WTC11 (cell line): Measurements from ENCODE around the gene MED12L. TPM values are rescaled to one million over a fixed set of nuclear protein-coding genes. Genes with fewer than 3 reads are reported as not detected.

ENCODE experiments used
- ATAC-seq: fragments of 200-7000 bp; cut with Tn5 transposase; 2 replicates; pipeline ENCODE4 v1.10.0; 2021; ENCODE audit warnings: mild to moderate bottlenecking, moderate library complexity
- CTCF ChIA-PET: fragments of 300-600 bp; sonication (Branson Sonifier 250); formaldehyde crosslinking; loops from one replicate; lab custom pipeline; 2021; ENCODE audit warnings: antibody characterized with exemption; lab: Charles Lee
- POLR2A ChIA-PET: fragments of 350-600 bp; sonication (Branson Sonifier 250); formaldehyde crosslinking; loops from one replicate; lab custom pipeline; 2021; ENCODE audit warnings: antibody characterized with exemption; lab: Charles Lee
- DNase-seq: peaks from one replicate; pipeline ENCODE4 v3.0.0; 2021; ENCODE audit warnings: low spot score
- H3K27ac Mint-ChIP-seq: 2 replicates; pipeline ENCODE4 v1.8.0; 2021; ENCODE audit warnings: mixed read lengths
- H3K27me3 Mint-ChIP-seq: 2 replicates; pipeline ENCODE4 v1.8.0; 2021; ENCODE audit warnings: low read depth, mild to moderate bottlenecking, moderate library complexity, mixed read lengths
- H3K36me3 Mint-ChIP-seq: 2 replicates; pipeline ENCODE4 v1.8.0; 2021; ENCODE audit warnings: mixed read lengths
- H3K4me1 Mint-ChIP-seq: 2 replicates; pipeline ENCODE4 v1.8.0; 2022; ENCODE audit warnings: mixed read lengths
- H3K4me3 Mint-ChIP-seq: 2 replicates; pipeline ENCODE4 v1.8.0; 2021; ENCODE audit warnings: mild to moderate bottlenecking, moderate library complexity, mixed read lengths
- H3K9me3 Mint-ChIP-seq: 2 replicates; pipeline ENCODE4 v1.8.0; 2021; ENCODE audit warnings: mixed read lengths
- CREM ChIP-seq: sonication (generic); formaldehyde crosslinking; IDR thresholded peaks from 2 replicates; pipeline ENCODE4 v1.8.1; 2022; ENCODE audit warnings: mild to moderate bottlenecking, missing genetic modification reagents, moderate library complexity
- ETV6 ChIP-seq: sonication (generic); formaldehyde crosslinking; IDR thresholded peaks from 2 replicates; pipeline ENCODE4 v1.8.1; 2022; ENCODE audit warnings: mild to moderate bottlenecking, missing genetic modification reagents
- FOXP1 ChIP-seq: sonication (generic); formaldehyde crosslinking; IDR thresholded peaks from 2 replicates; pipeline ENCODE4 v1.8.0; 2022; ENCODE audit warnings: missing genetic modification reagents, mild to moderate bottlenecking, moderate library complexity, borderline replicate concordance
- FOXP4 ChIP-seq: sonication (generic); formaldehyde crosslinking; IDR thresholded peaks from 2 replicates; pipeline ENCODE4 v1.8.0; 2022; ENCODE audit warnings: mild to moderate bottlenecking, missing genetic modification reagents
- GABPB1 ChIP-seq: sonication (generic); formaldehyde crosslinking; IDR thresholded peaks from 2 replicates; pipeline ENCODE4 v1.8.1; 2023; ENCODE audit warnings: mild to moderate bottlenecking, missing genetic modification reagents
- GTF2I ChIP-seq: fragments of 250-450 bp; sonication (Bioruptor Pico); conservative IDR thresholded peaks from 2 replicates; pipeline ENCODE4 v1.4.0; 2021; ENCODE audit warnings: mild to moderate bottlenecking
- JUN ChIP-seq: sonication (generic); formaldehyde crosslinking; IDR thresholded peaks from 2 replicates; pipeline ENCODE4 v1.8.0; 2023; ENCODE audit warnings: mild to moderate bottlenecking, missing genetic modification reagents
- MLX ChIP-seq: sonication (generic); formaldehyde crosslinking; IDR thresholded peaks from 2 replicates; pipeline ENCODE4 v1.8.1; 2023; ENCODE audit warnings: mild to moderate bottlenecking, missing genetic modification reagents, moderate library complexity
- NFE2L1 ChIP-seq: sonication (generic); formaldehyde crosslinking; IDR thresholded peaks from 2 replicates; pipeline ENCODE4 v1.8.1; 2023; ENCODE audit warnings: missing genetic modification reagents
- PRDM15 ChIP-seq: sonication (generic); formaldehyde crosslinking; IDR thresholded peaks from 2 replicates; pipeline ENCODE4 v1.8.0; 2022; ENCODE audit warnings: missing genetic modification reagents
- RORB ChIP-seq: fragments of 250-450 bp; sonication (Bioruptor Pico); IDR thresholded peaks from 2 replicates; pipeline ENCODE4 v1.9.0; 2021; ENCODE audit warnings: mild to moderate bottlenecking
- SMAD4 ChIP-seq: sonication (generic); formaldehyde crosslinking; IDR thresholded peaks from 2 replicates; pipeline ENCODE4 v1.8.0; 2022; ENCODE audit warnings: mild to moderate bottlenecking, missing genetic modification reagents
- TEAD1 ChIP-seq: sonication (generic); formaldehyde crosslinking; IDR thresholded peaks from 2 replicates; pipeline ENCODE4 v1.8.0; 2022; ENCODE audit warnings: mild to moderate bottlenecking, missing genetic modification reagents
- TEAD4 ChIP-seq: sonication (generic); formaldehyde crosslinking; IDR thresholded peaks from 2 replicates; pipeline ENCODE4 v1.8.0; 2022; ENCODE audit warnings: mild to moderate bottlenecking, missing genetic modification reagents
- TP53 ChIP-seq: sonication (generic); formaldehyde crosslinking; IDR thresholded peaks from 2 replicates; pipeline ENCODE4 v1.8.1; 2023; ENCODE audit warnings: mild to moderate bottlenecking, missing genetic modification reagents
- ZNF121 ChIP-seq: sonication (generic); formaldehyde crosslinking; IDR thresholded peaks from 2 replicates; pipeline ENCODE4 v1.8.0; 2023; ENCODE audit warnings: missing genetic modification reagents
- ZNF138 ChIP-seq: sonication (generic); formaldehyde crosslinking; conservative IDR thresholded peaks from 2 replicates; pipeline ENCODE4 v1.8.1; 2022; ENCODE audit warnings: mild to moderate bottlenecking, moderate library complexity, missing genetic modification reagents
- ZNF232 ChIP-seq: sonication (generic); formaldehyde crosslinking; IDR thresholded peaks from 2 replicates; pipeline ENCODE4 v1.8.0; 2022; ENCODE audit warnings: mild to moderate bottlenecking, missing genetic modification reagents
- ZNF281 ChIP-seq: sonication (generic); formaldehyde crosslinking; IDR thresholded peaks from 2 replicates; pipeline ENCODE4 v1.8.0; 2023; ENCODE audit warnings: mild to moderate bottlenecking, missing genetic modification reagents
- ZNF396 ChIP-seq: fragments of 250-450 bp; sonication (Bioruptor Pico); IDR thresholded peaks from 2 replicates; pipeline ENCODE4 v1.8.0; 2021; ENCODE audit warnings: mild to moderate bottlenecking, moderate library complexity, borderline replicate concordance
- ZNF423 ChIP-seq: fragments of 250-450 bp; sonication (Bioruptor Pico); IDR thresholded peaks from 2 replicates; pipeline ENCODE4 v2.1.2; 2022; ENCODE audit warnings: mild to moderate bottlenecking, moderate library complexity
- ZNF671 ChIP-seq: fragments of 250-450 bp; sonication (Bioruptor Pico); IDR thresholded peaks from 2 replicates; pipeline ENCODE4 v1.8.0; 2021; ENCODE audit warnings: mild to moderate bottlenecking
- total RNA-seq: library from RNA; stranded (reverse); gene quantifications from 3 replicates; pipeline ENCODE4 v1.2.3, GENCODE V29; 2021

MED12L gene
- total RNA-seq, 1 experiment from 2014 or later: 27.4 TPM

GRCh38 chr3:151476344-151477018, 391.0 kb downstream of the MED12L start:
- POLR2A ChIA-PET: no interaction called here
- no peaks in the 10 kb centered on the region for H3K27me3 Mint-ChIP-seq
- TF ChIP-seq MLX (CRISPR knock-in tag) (no peak), FOXP4 (no peak), TP53 (CRISPR knock-in tag) (no peak), ZNF671 (CRISPR knock-in tag) (no peak), SMAD4 (no peak), TEAD1 (CRISPR knock-in tag) (no peak)
- peak; percentile 49 for ATAC-seq
- CTCF ChIA-PET: no interaction called here
- no peak for DNase-seq
- peaks cover 19% of the 10 kb centered on the region for H3K4me1 Mint-ChIP-seq
- no peaks in the 10 kb centered on the region for H3K9me3 Mint-ChIP-seq
- no peaks in the 10 kb centered on the region for H3K36me3 Mint-ChIP-seq
- H3K27ac Mint-ChIP-seq: no peak overlapping the region
- no peak overlapping the region for H3K4me3 Mint-ChIP-seq

- no peak for DNase-seq
- Mint-ChIP-seq H3K27ac (no peak overlapping the region), H3K27me3 (no peaks in the 10 kb centered on the region), H3K36me3 (no peaks in the 10 kb centered on the region), H3K4me3 (no peak overlapping the region), H3K9me3 (no peaks in the 10 kb centered on the region), H3K4me1 (peaks cover 19% of the 10 kb centered on the region)
- TF ChIP-seq NFE2L1 (CRISPR knock-in tag) (no peak), FOXP1 (CRISPR knock-in tag) (no peak), ZNF423 (no peak), GTF2I (CRISPR knock-in tag) (no peak), TP53 (CRISPR knock-in tag) (no peak), ZNF232 (no peak), ZNF396 (CRISPR knock-in tag) (no peak), JUN (no peak), CREM (CRISPR knock-in tag) (no peak), ETV6 (CRISPR knock-in tag) (no peak), TEAD4 (CRISPR knock-in tag) (no peak), GABPB1 (CRISPR knock-in tag) (no peak), ZNF121 (no peak)
- ChIA-PET CTCF (no interaction called here), POLR2A (no interaction called here)
- peak; percentile 80 for ATAC-seq
These were observed 392.3 kb downstream of the MED12L start for GRCh38 chr3:151477591-151478334.

- CTCF ChIA-PET: no interaction called here
- TF ChIP-seq ZNF138 (CRISPR knock-in tag): no peak
- TF ChIP-seq RORB: no peak
- no peak for TF ChIP-seq PRDM15 (CRISPR knock-in tag)
- TF ChIP-seq ZNF671 (CRISPR knock-in tag): no peak
- TF ChIP-seq ZNF281: no peak
These were observed 392.9 kb downstream of the MED12L start for GRCh38 chr3:151478335-151478697.

More at GRCh38 chr3:151478335-151478697, 392.9 kb downstream of the MED12L start:
- H3K36me3 Mint-ChIP-seq: no peaks in the 10 kb centered on the region
- H3K9me3 Mint-ChIP-seq: no peaks in the 10 kb centered on the region
- H3K4me3 Mint-ChIP-seq: no peak overlapping the region
- no peaks in the 10 kb centered on the region for H3K27me3 Mint-ChIP-seq
- ATAC-seq (no peak), DNase-seq (no peak)
- H3K4me1 Mint-ChIP-seq: peaks cover 19% of the 10 kb centered on the region
- H3K27ac Mint-ChIP-seq: no peak overlapping the region
- POLR2A ChIA-PET: no interaction called here
